ENCODE measurements around the gene HOXB4. TPM values are rescaled to one million over a fixed set of nuclear protein-coding genes. Genes with fewer than 3 reads are reported as not detected.

Gene HOXB4
- total and polyA plus RNA-seq, 10 of the 15 experiments (the other 5 are each of a cell fraction or from before 2014, with no cell fraction given), result 0.35 to 5.8 (median 3.0) TPM

- no peak for TF ChIP-seq ZBTB11 (CRISPR knock-in tag; IDR thresholded peaks at IDR 0.05)
- no peak for TF ChIP-seq NR2C2 (IDR thresholded peaks at IDR 0.05; ENCODE audit: borderline replicate concordance, control insufficient read depth, insufficient read length, low read depth)
- no peak for TF ChIP-seq BHLHE40 (IDR thresholded peaks at IDR 0.05; ENCODE audit: borderline replicate concordance in 1 of 2, low read depth in 2 of 2, low read length in 1 of 2)
- no peak for TF ChIP-seq CHD2 (IDR thresholded peaks at IDR 0.05; ENCODE audit: borderline replicate concordance, low read depth, low read length)
- no peak for TF ChIP-seq KDM1A (IDR thresholded peaks at IDR 0.05; ENCODE audit: borderline replicate concordance)
- TF ChIP-seq NBN (IDR thresholded peaks at IDR 0.05), result 0 out of 2 replicates have a peak, but pooled peaks have one; percentile 18
- no peak for TF ChIP-seq JUNB (IDR thresholded peaks at IDR 0.05)
- no peak for TF ChIP-seq CBFB (IDR thresholded peaks at IDR 0.05; ENCODE audit: low read depth)
- no peak for TF ChIP-seq IRF5 (IDR thresholded peaks at IDR 0.05; ENCODE audit: borderline replicate concordance)
- no peak for TF ChIP-seq MYB (IDR thresholded peaks at IDR 0.05; ENCODE audit: borderline replicate concordance, low read depth, low read length)
- TF ChIP-seq SIN3A (IDR thresholded peaks at IDR 0.05; ENCODE audit: low read depth, low read length), result no peak
- TF ChIP-seq SUPT20H (IDR thresholded peaks at IDR 0.05; ENCODE audit: borderline replicate concordance, control insufficient read depth, low read depth, low read length), result no peak
- TF ChIP-seq ZBTB33 (IDR thresholded peaks at IDR 0.05), result no peak
- TF ChIP-seq NFYA (IDR thresholded peaks at IDR 0.05; ENCODE audit: borderline replicate concordance, low read depth, low read length), result no peak
- 0 out of 3 replicates have a peak, but pooled peaks have one; percentile 7 for TF ChIP-seq POU2F2 (IDR thresholded peaks at IDR 0.05; ENCODE audit: borderline replicate concordance, low read depth, low read length)
- TF ChIP-seq PAX8 (IDR thresholded peaks at IDR 0.05), result no peak
- no peak for TF ChIP-seq CEBPB (IDR thresholded peaks at IDR 0.05; ENCODE audit: borderline replicate concordance in 1 of 2, low read depth in 2 of 2, low read length in 2 of 2)
- peak; percentile 73 for TF ChIP-seq IKZF1 (conservative IDR thresholded peaks at IDR 0.05)
- no peak for TF ChIP-seq STAT3 (IDR thresholded peaks at IDR 0.05; ENCODE audit: low read depth, low read length)
- no peak for TF ChIP-seq BCL3 (IDR thresholded peaks at IDR 0.05; ENCODE audit: borderline replicate concordance, insufficient read depth, low read depth, low read length, poor library complexity, severe bottlenecking)
- peak; percentile 48 for TF ChIP-seq RELB (IDR thresholded peaks at IDR 0.05; ENCODE audit: low read depth)
Measured at GRCh38 chr17:48541577-48542113, 36.5 kb downstream of the HOXB4 start (continued).

Data from GM12878 (cell line).